GM06990 (cell line): ENCODE measurements around the gene GSPT1.
"Not testable (repeated sequence)": the region's sequence is repeated elsewhere in the genome, so short reads cannot be mapped to it uniquely, and the experiment has no call there.

Source experiments
- DNase-seq: peaks from one replicate; pipeline ENCODE4 v3.0.0-alpha.2; 2011; ENCODE audit not compliant: insufficient read length; ENCODE audit errors: extremely low read depth
- H3K27me3 ChIP-seq: replicated peaks from 2 replicates; pipeline ENCODE4 v1.6.0; 2011; ENCODE audit warnings: low read length; ENCODE audit not compliant: control insufficient read depth, insufficient read depth
- H3K36me3 ChIP-seq: 2 replicates; pipeline ENCODE4 v1.5.1; 2011; ENCODE audit warnings: low read length; ENCODE audit not compliant: control insufficient read depth, insufficient read depth
- H3K4me3 ChIP-seq: replicated peaks from 2 replicates; pipeline ENCODE4 v1.5.1; 2011; ENCODE audit warnings: low read depth, mild to moderate bottlenecking, control low read depth, low read length
- TF ChIP-seq, protein P1 (sequence below): IDR thresholded peaks from 2 replicates; pipeline ENCODE4 v1.5.1; 2011; ENCODE audit warnings: low read length, control low read depth, mild to moderate bottlenecking, inconsistent platforms; ENCODE audit not compliant: insufficient read depth, poor library complexity, severe bottlenecking

Gene GSPT1

DNA sequence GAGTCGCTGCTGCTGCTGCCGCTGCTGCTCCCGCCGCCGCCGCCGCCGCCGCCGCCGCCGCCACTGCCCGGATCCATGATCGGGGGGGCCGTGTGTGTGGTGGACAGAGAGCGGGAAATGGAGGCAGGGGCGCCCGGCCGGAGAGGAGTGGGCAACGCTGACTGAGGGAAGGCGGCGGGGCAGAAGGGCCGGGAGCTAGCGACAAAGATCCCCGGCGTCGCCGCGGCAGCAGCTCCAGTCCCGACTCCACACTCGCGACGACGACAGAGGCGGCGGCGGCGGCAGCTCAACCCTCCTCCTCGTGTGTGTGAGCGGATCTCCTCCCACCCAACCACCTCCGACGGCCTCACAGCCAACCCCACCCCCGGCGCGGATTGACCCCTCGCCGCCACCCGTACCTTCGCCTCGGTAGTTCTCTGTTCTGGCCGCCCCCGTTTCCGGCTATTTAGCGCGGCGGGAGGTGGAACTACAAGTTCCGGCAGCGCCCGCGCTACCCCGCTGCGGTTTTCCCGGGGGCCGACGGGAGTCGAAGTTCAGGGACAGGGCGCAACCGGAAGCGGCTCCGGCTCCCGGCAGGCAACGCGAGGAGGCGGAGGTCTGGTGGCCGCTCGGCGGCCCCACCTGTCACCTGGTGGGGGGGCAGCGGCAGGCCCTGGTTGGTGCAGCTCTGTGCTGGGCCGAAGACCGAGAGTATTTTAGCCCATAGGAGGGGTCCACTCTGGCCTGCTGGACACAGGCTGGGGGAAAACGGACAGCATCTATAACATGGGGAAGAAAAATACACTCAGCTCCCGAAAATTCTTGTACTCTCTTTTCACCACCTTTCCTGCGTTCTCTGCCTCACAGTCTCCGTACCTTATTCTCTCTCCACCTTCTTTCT lies at the start of gene GSPT1:
Gene GSPT1, minus strand, starts transcription at position 313 of the 880 bp plus-strand sequence. Its CDS starts 236 bp downstream, at position 77.
- Histone ChIP-seq H3K4me3 (peak within 1 kb of the TSS; percentile 87), H3K36me3 (no peaks in the 10 kb centered on the region), H3K27me3 (no peaks in the 10 kb centered on the region)
- DNase-seq, result peak; percentile 100
- TF ChIP-seq, protein P1, sequence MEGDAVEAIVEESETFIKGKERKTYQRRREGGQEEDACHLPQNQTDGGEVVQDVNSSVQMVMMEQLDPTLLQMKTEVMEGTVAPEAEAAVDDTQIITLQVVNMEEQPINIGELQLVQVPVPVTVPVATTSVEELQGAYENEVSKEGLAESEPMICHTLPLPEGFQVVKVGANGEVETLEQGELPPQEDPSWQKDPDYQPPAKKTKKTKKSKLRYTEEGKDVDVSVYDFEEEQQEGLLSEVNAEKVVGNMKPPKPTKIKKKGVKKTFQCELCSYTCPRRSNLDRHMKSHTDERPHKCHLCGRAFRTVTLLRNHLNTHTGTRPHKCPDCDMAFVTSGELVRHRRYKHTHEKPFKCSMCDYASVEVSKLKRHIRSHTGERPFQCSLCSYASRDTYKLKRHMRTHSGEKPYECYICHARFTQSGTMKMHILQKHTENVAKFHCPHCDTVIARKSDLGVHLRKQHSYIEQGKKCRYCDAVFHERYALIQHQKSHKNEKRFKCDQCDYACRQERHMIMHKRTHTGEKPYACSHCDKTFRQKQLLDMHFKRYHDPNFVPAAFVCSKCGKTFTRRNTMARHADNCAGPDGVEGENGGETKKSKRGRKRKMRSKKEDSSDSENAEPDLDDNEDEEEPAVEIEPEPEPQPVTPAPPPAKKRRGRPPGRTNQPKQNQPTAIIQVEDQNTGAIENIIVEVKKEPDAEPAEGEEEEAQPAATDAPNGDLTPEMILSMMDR, result peak; percentile 36

- TF ChIP-seq, protein P1, result no peak
- H3K36me3 ChIP-seq, result peaks cover 15% of the 10 kb centered on the region
- no peaks in the 10 kb centered on the region for H3K27me3 ChIP-seq
- peak within 1 kb of the TSS; percentile 81 for H3K4me3 ChIP-seq
- DNase-seq, result peak; percentile 84
Observed at GRCh38 chr16:11964761-11965551, 49.2 kb upstream of the GSPT1 start, which contains the start of gene TNFRSF17. TSS of gene TNFRSF17 (plus strand) at chr16:11965210. CDS start at chr16:11965325, 115 bp downstream.

DNA sequence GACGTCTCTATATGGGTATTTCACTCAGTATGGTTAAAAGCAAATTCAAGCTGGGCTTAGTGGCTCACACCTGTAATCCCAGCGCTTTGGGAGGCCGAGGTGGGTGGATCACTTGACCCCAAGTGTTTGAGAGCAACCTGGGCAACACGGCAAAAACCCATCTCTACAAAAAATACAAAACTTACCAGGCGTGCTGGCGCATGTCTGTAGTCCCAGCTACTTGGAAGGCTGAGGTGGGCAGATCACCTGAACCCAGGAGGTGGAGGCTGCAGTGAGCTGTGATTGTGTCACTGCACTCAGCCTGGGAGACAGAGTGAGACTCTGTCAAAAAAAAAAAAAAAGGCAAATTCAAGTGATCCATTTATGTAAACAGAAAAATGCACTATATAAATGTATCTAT lies 48.0 kb upstream of the GSPT1 start:
- no peaks in the 10 kb centered on the region for H3K27me3 ChIP-seq
- H3K36me3 ChIP-seq, result peaks cover 9% of the 10 kb centered on the region
- TF ChIP-seq, protein P1, result no peak
- DNase-seq, result no peak
- H3K4me3 ChIP-seq, result peak overlapping the region; percentile 4

DNA sequence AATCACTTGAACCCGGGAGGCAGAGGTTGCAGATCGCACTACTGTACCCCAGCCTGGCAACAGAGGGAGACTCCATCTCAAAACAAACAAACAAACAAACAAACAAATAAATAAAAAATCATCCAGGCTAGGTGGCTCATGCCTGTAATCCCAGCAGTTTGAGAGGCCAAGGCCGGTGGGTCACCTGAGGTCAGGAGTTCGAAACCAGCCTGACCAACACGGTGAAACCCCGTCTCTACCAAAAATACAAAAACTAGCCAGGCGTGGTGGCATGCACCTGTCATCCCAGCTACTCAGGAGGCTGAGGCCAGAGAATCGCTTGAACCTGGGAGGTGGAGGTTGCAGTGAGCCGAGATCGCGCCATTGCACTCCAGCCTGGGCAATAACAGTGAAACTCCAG lies 47.2 kb upstream of the GSPT1 start:
- not testable (repeated sequence) for DNase-seq, H3K4me3 ChIP-seq, H3K36me3 ChIP-seq, H3K27me3 ChIP-seq

GRCh38 chr16:11962457-11962856 lies 46.7 kb upstream of the GSPT1 start:
- not testable (repeated sequence) for H3K4me3 ChIP-seq, H3K27me3 ChIP-seq, DNase-seq, H3K36me3 ChIP-seq

DNA sequence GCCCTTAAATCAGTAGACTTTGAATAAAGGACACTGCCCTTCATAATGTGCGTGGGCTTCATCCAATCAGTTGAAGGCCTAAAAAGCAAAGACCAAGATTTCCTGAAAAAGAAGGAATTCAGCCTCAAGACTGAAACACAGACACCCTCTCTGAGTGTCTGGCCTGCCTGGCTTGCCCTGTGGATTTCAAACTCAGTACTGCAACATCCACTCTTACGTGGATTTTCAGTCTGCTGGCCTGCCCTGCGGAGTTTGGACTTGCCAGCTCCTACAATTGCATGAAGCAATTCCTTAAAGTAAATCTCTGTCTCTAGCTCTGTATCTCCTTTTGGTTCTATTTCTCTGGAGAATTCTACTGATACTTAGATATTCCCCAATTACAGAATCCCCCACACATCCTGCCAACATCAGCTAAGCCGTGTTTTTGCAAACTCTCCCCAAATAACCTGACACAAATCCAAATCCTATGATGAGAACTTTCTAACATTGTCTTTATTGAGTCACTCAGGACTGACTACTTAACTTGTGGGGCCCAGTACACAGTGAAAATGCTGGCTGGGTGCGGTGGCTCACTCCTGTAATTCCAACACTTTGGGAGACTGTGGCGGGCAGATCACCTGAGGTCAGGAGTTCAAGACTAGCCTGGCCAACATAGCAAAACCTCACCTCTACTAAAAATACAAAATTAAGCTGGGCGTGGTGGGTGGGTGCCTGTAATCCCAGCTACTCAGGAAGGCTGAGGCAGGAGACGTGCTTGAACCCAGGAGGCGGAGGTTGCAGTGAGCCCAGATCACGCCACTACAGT lies 42.0 kb upstream of the GSPT1 start:
- no peak for DNase-seq
- TF ChIP-seq, protein P1, result no peak

More for the DNA sequence above, 42.0 kb upstream of the GSPT1 start:
- H3K27me3 ChIP-seq, result no peaks in the 10 kb centered on the region
- H3K36me3 ChIP-seq, result no peaks in the 10 kb centered on the region
- H3K4me3 ChIP-seq, result no peak overlapping the region
